Tibial nerve (tissue), 4 donors: ENCODE results near the gene PTMS.
A peak's percentile ranks its signal among the peaks of the same experiment; 100 is the strongest.

Source experiments
- EP300 ChIP-seq, 2 donors: sonication (generic); formaldehyde crosslinking; IDR thresholded peaks; one replicate each; pipeline ENCODE4 v1.6.1; 2017; ENCODE audit warnings: antibody characterized with exemption in 2 of 2, mild to moderate bottlenecking in 1 of 2
- POLR2A ChIP-seq, 2 donors: fragments of 450-650 bp; IDR thresholded peaks; one replicate each; pipeline ENCODE4 v1.6.1; 2017; ENCODE audit warnings: antibody characterized with exemption in 2 of 2, mild to moderate bottlenecking in 2 of 2, moderate library complexity in 2 of 2
- TF ChIP-seq, protein P1 (sequence below), 5 experiments: fragments of 200-600 bp in 3 of 5; fragments of 450-650 bp in 2 of 5; sonication (generic) in 3 of 5; IDR thresholded peaks; one replicate each; pipeline ENCODE4 v1.5.1; 2016 to 2019; ENCODE audit warnings: antibody characterized with exemption in 5 of 5, mild to moderate bottlenecking in 3 of 5, moderate library complexity in 2 of 5

DNA sequence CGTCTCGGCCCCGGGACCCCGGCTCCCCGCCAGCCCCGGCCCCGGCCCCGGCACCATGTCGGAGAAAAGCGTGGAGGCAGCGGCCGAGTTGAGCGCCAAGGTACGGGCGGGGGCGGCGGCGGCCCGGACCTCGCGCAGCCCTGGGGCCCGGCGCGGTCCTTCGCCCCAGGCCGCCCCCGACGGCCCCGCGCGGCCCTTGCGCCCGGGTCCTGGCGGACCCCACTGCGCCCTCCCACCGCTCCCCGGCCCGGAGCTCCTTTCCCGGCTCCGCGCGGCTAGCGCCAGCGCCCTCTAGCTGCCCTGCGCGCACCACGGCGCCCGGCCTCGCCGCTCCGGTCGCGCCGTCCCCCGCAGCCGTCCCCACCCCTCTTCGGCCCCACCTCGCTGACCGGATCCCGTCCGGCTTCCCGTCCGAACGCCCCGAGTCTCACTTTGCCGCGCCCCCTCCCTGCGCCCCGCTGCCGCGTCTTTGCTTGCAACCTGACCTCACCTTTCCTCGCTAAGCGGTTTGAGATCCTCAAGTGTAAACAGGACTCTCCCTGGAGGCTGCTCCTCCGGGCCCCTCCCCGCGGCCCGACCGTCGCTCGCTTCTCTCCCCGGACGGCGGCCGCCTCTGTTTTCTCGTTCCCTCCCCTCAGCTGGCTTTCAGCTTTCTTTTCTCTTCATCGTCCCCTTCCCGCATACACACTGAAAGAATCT, 637 bp downstream of the PTMS start:
- TF ChIP-seq, protein P1, sequence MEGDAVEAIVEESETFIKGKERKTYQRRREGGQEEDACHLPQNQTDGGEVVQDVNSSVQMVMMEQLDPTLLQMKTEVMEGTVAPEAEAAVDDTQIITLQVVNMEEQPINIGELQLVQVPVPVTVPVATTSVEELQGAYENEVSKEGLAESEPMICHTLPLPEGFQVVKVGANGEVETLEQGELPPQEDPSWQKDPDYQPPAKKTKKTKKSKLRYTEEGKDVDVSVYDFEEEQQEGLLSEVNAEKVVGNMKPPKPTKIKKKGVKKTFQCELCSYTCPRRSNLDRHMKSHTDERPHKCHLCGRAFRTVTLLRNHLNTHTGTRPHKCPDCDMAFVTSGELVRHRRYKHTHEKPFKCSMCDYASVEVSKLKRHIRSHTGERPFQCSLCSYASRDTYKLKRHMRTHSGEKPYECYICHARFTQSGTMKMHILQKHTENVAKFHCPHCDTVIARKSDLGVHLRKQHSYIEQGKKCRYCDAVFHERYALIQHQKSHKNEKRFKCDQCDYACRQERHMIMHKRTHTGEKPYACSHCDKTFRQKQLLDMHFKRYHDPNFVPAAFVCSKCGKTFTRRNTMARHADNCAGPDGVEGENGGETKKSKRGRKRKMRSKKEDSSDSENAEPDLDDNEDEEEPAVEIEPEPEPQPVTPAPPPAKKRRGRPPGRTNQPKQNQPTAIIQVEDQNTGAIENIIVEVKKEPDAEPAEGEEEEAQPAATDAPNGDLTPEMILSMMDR (IDR thresholded peaks at IDR 0.05), result peak; percentile 80 to 97 (median 92)
- TF ChIP-seq POLR2A (IDR thresholded peaks at IDR 0.05) (peak; percentile 33 to 69), EP300 (IDR thresholded peaks at IDR 0.05) (peak in 1 of 2 donors; percentile 74)
